ENCODE data around the gene MFSD6.

- no peak for TF ChIP-seq CTCF (IDR thresholded peaks at IDR 0.05; ENCODE audit: low read depth, low read length, poor library complexity, severe bottlenecking)
- no peak for TF ChIP-seq EZH2phosphoT487 (IDR thresholded peaks at IDR 0.05; ENCODE audit: borderline replicate concordance, low read length)
Measured at GRCh38 chr2:190447766-190448165, 39.6 kb downstream of the MFSD6 start.
